Liver (tissue), 9 donors: ENCODE data around the gene BICDL1. TPM values are rescaled to one million over a fixed set of nuclear protein-coding genes. Genes with fewer than 3 reads are reported as not detected.
"Not testable (repeated sequence)": the region's sequence is repeated elsewhere in the genome, so short reads cannot be mapped to it uniquely, and the experiment has no call there.

Experiments
- DNase-seq: peaks from one replicate; pipeline ENCODE4 v3.0.0-alpha.2; 2017; ENCODE audit warnings: low spot score
- H3K27ac ChIP-seq, 2 donors: one replicate each; pipeline ENCODE4 v1.7.0; 2013; ENCODE audit warnings: inconsistent platforms in 2 of 2, low read length in 2 of 2, control low read depth in 1 of 2, low read depth in 1 of 2, mild to moderate bottlenecking in 1 of 2
- H3K27me3 ChIP-seq, 4 donors: one replicate each; pipeline versions ENCODE4 v1.6.1 to v1.7.0; 2013; ENCODE audit warnings: low read length in 3 of 4, inconsistent platforms in 1 of 4, mild to moderate bottlenecking in 1 of 4, moderate library complexity in 1 of 4; ENCODE audit not compliant: control insufficient read depth in 4 of 4, insufficient read depth in 4 of 4
- H3K36me3 ChIP-seq, 4 donors: one replicate each; pipeline versions ENCODE4 v1.6.1 to v1.7.0; 2013; ENCODE audit warnings: low read length in 3 of 4, mild to moderate bottlenecking in 3 of 4, low read depth in 1 of 4, moderate library complexity in 1 of 4; ENCODE audit not compliant: control insufficient read depth in 4 of 4, insufficient read depth in 3 of 4
- H3K4me1 ChIP-seq, 4 donors: one replicate each; pipeline versions ENCODE4 v1.6.1 to v1.7.0; 2013; ENCODE audit warnings: low read length in 3 of 4, mild to moderate bottlenecking in 3 of 4, moderate library complexity in 1 of 4; ENCODE audit not compliant: control insufficient read depth in 4 of 4, insufficient read depth in 4 of 4
- H3K4me3 ChIP-seq, 3 donors: one replicate each; pipeline versions ENCODE4 v1.6.1 to v1.7.0; 2013; ENCODE audit warnings: low read length in 3 of 3, control low read depth in 1 of 3, low read depth in 1 of 3, mild to moderate bottlenecking in 1 of 3
- H3K9ac ChIP-seq, 2 donors: one replicate each; pipeline ENCODE4 v1.7.0; 2013; ENCODE audit warnings: low read length in 2 of 2, mild to moderate bottlenecking in 2 of 2, moderate library complexity in 2 of 2, control low read depth in 1 of 2, low read depth in 1 of 2
- H3K9me3 ChIP-seq, 4 donors: one replicate each; pipeline versions ENCODE4 v1.6.1 to v1.7.0; 2013; ENCODE audit warnings: low read length in 3 of 4; ENCODE audit not compliant: control insufficient read depth in 4 of 4
- CTCF ChIP-seq: fragments of 150-350 bp; IDR thresholded peaks from 2 replicates; pipeline ENCODE4 v1.5.1; 2017; ENCODE audit warnings: improper control_type of control experiment, low read depth, low read length; ENCODE audit not compliant: missing input control
- EGR1 ChIP-seq, 2 donors: IDR thresholded peaks; 2 replicates each; pipeline ENCODE4 v1.6.1; 2016 to 2018; ENCODE audit warnings: antibody characterized with exemption in 2 of 2, low read depth in 2 of 2
- FOXA1 ChIP-seq: IDR thresholded peaks from 2 replicates; pipeline ENCODE4 v1.6.1; 2016; ENCODE audit warnings: antibody characterized with exemption
- FOXA2 ChIP-seq: IDR thresholded peaks from 2 replicates; pipeline ENCODE4 v1.6.1; 2016; ENCODE audit warnings: antibody characterized with exemption
- GABPA ChIP-seq, 2 donors: IDR thresholded peaks in 1 of 2; conservative IDR thresholded peaks in 1 of 2; 2 replicates each; pipeline ENCODE4 v1.6.1; 2016; ENCODE audit warnings: antibody characterized with exemption in 2 of 2, mild to moderate bottlenecking in 1 of 2, moderate library complexity in 1 of 2
- HNF4A ChIP-seq, 2 donors: conservative IDR thresholded peaks; 2 replicates each; pipeline ENCODE4 v1.6.1; 2016; ENCODE audit warnings: antibody characterized with exemption in 2 of 2, mild to moderate bottlenecking in 2 of 2
- HNF4G ChIP-seq: IDR thresholded peaks from 2 replicates; pipeline ENCODE4 v1.6.1; 2016; ENCODE audit warnings: antibody characterized with exemption
- JUND ChIP-seq, 2 donors: IDR thresholded peaks; 2 replicates each; pipeline ENCODE4 v1.6.1; 2016; ENCODE audit warnings: antibody characterized with exemption in 2 of 2
- NR2F2 ChIP-seq: IDR thresholded peaks from 2 replicates; pipeline ENCODE4 v1.6.1; 2016; ENCODE audit warnings: antibody characterized with exemption
- RAD21 ChIP-seq, 2 donors: IDR thresholded peaks; 2 replicates each; pipeline ENCODE4 v1.6.1; 2016; ENCODE audit warnings: antibody characterized with exemption in 2 of 2, mild to moderate bottlenecking in 2 of 2
- RXRA ChIP-seq, 2 donors: IDR thresholded peaks; 2 replicates each; pipeline ENCODE4 v1.6.1; 2017 to 2018; ENCODE audit warnings: antibody characterized with exemption in 2 of 2, mild to moderate bottlenecking in 1 of 2
- SP1 ChIP-seq: IDR thresholded peaks from 2 replicates; pipeline ENCODE4 v1.6.1; 2018; ENCODE audit warnings: antibody characterized with exemption, mild to moderate bottlenecking
- TAF1 ChIP-seq: conservative IDR thresholded peaks from 2 replicates; pipeline ENCODE4 v1.6.1; 2016; ENCODE audit warnings: antibody characterized with exemption, mild to moderate bottlenecking
- YY1 ChIP-seq: IDR thresholded peaks from 2 replicates; pipeline ENCODE4 v1.6.1; 2016; ENCODE audit warnings: antibody characterized with exemption, mild to moderate bottlenecking
- WGBS: extraction: QIAGEN DNeasy Blood & Tissue Kit; methylation state at CpG from one replicate; pipeline ENCODE4 v1.1.7; 2013; 5-methylcytosine and 5-hydroxymethylcytosine counted together
- polyA plus RNA-seq, 2 donors: library from polyadenylated mRNA; stranded (reverse) in 1 of 2; unstranded in 1 of 2; fragments of 200-250 nt in 1 of 2; fragments of >200 nt in 1 of 2; fragmentation: Nextera tagmentation in 1 of 2; extraction: Ambion mirVana in 1 of 2; gene quantifications; one replicate each; pipeline versions ENCODE4 v1.2.1 to v1.2.3, GENCODE V29; 2013 to 2015
- total RNA-seq, 2 donors: library from RNA; depleted of rRNA; stranded (reverse); fragments of >200 nt; gene quantifications; one replicate each; pipeline ENCODE4 v1.2.3, GENCODE V29; 2014
- TF ChIP-seq, protein P1 (sequence below): IDR thresholded peaks from 2 replicates; pipeline ENCODE4 v1.6.1; 2016; ENCODE audit warnings: antibody characterized with exemption
- TF ChIP-seq, protein P2 (sequence below): IDR thresholded peaks from 2 replicates; pipeline ENCODE4 v1.6.1; 2016; ENCODE audit warnings: antibody characterized with exemption
- TF ChIP-seq, protein P3 (sequence below): IDR thresholded peaks from 2 replicates; pipeline ENCODE4 v1.6.1; 2016; ENCODE audit warnings: antibody characterized with exemption, mild to moderate bottlenecking
- TF ChIP-seq, protein P4 (sequence below): IDR thresholded peaks from 2 replicates; pipeline ENCODE4 v1.6.1; 2016; ENCODE audit warnings: antibody characterized with exemption
- donor health status: healthy.
- donor health status: healthy.
- donor health status: healthy.
- donor health status: healthy.
- donor health status: healthy.

The BICDL1 gene
- total and polyA plus RNA-seq, 4 donors = 0.65 to 3.8 (median 2.3) TPM

GRCh38 chr12:119980242-119980641 lies 8.8 kb upstream of the BICDL1 start (continued):
- TF ChIP-seq FOXA1 (no peak), TAF1 (no peak), GABPA (IDR thresholded peaks at IDR 0.05 in 1 of 2, conservative IDR thresholded peaks at IDR 0.05 in 1 of 2) (no peak), CTCF (no peak), EGR1 (IDR thresholded peaks at IDR 0.05; ENCODE audit: low read depth in 2 of 2) (no peak)
- TF ChIP-seq, protein P1, sequence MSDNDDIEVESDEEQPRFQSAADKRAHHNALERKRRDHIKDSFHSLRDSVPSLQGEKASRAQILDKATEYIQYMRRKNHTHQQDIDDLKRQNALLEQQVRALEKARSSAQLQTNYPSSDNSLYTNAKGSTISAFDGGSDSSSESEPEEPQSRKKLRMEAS = no peak

GRCh38 chr12:119980702-119981101 lies 8.3 kb upstream of the BICDL1 start:
- H3K4me3 ChIP-seq, H3K9me3 ChIP-seq, H3K9ac ChIP-seq, DNase-seq, H3K27ac ChIP-seq, H3K36me3 ChIP-seq, H3K27me3 ChIP-seq, H3K4me1 ChIP-seq: not testable (repeated sequence)
- 84% methylated on average over 8 of the region's 8 CpGs for WGBS

DNA sequence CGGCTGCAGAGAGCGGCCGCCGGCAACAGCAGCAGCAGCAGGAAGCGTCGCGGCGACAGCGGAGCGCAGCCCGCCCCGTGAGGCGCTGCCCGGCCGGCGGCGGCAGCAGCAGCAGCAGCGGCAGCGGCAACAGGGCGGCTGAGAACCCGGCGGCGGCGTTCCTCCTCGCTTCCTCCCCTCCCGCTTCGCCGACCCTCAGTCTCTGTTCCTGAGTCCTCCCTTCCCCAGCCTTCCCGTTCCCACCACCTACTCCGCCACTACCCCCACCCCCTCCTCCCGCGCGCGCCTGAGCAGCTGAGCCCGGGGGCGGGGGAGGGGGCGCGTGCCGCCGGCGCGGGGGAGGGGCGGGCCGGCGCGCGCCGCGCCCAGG lies 310 bp downstream of the BICDL1 start:
- Histone ChIP-seq H3K27me3 (peaks cover 0 to 4% (median 0%) of the 10 kb centered on the region in 4 donors), H3K9ac (no peak overlapping the region), H3K27ac (no peak overlapping the region), H3K4me1 (peaks cover 10 to 20% (median 15%) of the 10 kb centered on the region in 4 donors), H3K9me3 (no peaks in the 10 kb centered on the region), H3K36me3 (no peaks in the 10 kb centered on the region), H3K4me3 (peak overlapping the region; percentile 23 to 89 (median 72))
- peak; percentile 39 for DNase-seq
- WGBS = under 1% methylated on average over 49 of the region's 49 CpGs
- TF ChIP-seq JUND (IDR thresholded peaks at IDR 0.05) = no peak
- TF ChIP-seq HNF4G = no peak
- TF ChIP-seq, protein P2, sequence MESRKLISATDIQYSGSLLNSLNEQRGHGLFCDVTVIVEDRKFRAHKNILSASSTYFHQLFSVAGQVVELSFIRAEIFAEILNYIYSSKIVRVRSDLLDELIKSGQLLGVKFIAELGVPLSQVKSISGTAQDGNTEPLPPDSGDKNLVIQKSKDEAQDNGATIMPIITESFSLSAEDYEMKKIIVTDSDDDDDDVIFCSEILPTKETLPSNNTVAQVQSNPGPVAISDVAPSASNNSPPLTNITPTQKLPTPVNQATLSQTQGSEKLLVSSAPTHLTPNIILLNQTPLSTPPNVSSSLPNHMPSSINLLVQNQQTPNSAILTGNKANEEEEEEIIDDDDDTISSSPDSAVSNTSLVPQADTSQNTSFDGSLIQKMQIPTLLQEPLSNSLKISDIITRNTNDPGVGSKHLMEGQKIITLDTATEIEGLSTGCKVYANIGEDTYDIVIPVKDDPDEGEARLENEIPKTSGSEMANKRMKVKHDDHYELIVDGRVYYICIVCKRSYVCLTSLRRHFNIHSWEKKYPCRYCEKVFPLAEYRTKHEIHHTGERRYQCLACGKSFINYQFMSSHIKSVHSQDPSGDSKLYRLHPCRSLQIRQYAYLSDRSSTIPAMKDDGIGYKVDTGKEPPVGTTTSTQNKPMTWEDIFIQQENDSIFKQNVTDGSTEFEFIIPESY = no peak
- TF ChIP-seq RXRA (IDR thresholded peaks at IDR 0.05) = no peak
- TF ChIP-seq, protein P3, sequence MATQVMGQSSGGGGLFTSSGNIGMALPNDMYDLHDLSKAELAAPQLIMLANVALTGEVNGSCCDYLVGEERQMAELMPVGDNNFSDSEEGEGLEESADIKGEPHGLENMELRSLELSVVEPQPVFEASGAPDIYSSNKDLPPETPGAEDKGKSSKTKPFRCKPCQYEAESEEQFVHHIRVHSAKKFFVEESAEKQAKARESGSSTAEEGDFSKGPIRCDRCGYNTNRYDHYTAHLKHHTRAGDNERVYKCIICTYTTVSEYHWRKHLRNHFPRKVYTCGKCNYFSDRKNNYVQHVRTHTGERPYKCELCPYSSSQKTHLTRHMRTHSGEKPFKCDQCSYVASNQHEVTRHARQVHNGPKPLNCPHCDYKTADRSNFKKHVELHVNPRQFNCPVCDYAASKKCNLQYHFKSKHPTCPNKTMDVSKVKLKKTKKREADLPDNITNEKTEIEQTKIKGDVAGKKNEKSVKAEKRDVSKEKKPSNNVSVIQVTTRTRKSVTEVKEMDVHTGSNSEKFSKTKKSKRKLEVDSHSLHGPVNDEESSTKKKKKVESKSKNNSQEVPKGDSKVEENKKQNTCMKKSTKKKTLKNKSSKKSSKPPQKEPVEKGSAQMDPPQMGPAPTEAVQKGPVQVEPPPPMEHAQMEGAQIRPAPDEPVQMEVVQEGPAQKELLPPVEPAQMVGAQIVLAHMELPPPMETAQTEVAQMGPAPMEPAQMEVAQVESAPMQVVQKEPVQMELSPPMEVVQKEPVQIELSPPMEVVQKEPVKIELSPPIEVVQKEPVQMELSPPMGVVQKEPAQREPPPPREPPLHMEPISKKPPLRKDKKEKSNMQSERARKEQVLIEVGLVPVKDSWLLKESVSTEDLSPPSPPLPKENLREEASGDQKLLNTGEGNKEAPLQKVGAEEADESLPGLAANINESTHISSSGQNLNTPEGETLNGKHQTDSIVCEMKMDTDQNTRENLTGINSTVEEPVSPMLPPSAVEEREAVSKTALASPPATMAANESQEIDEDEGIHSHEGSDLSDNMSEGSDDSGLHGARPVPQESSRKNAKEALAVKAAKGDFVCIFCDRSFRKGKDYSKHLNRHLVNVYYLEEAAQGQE = no peak
- no peak for TF ChIP-seq FOXA2
- TF ChIP-seq HNF4A (conservative IDR thresholded peaks at IDR 0.05) = no peak
- no peak for TF ChIP-seq TAF1
- no peak for TF ChIP-seq YY1
- TF ChIP-seq NR2F2 = no peak
- TF ChIP-seq SP1 = no peak
- TF ChIP-seq, protein P4, sequence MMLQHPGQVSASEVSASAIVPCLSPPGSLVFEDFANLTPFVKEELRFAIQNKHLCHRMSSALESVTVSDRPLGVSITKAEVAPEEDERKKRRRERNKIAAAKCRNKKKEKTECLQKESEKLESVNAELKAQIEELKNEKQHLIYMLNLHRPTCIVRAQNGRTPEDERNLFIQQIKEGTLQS = no peak
- TF ChIP-seq FOXA1 = no peak
- TF ChIP-seq RAD21 (IDR thresholded peaks at IDR 0.05) = no peak
- no peak for TF ChIP-seq CTCF
- TF ChIP-seq EGR1 (IDR thresholded peaks at IDR 0.05; ENCODE audit: low read depth in 2 of 2) = no peak
- no peak for TF ChIP-seq GABPA (IDR thresholded peaks at IDR 0.05 in 1 of 2, conservative IDR thresholded peaks at IDR 0.05 in 1 of 2)
- TF ChIP-seq, protein P1 = no peak
